ENCODE measurements around the gene REPS1.

DNA sequence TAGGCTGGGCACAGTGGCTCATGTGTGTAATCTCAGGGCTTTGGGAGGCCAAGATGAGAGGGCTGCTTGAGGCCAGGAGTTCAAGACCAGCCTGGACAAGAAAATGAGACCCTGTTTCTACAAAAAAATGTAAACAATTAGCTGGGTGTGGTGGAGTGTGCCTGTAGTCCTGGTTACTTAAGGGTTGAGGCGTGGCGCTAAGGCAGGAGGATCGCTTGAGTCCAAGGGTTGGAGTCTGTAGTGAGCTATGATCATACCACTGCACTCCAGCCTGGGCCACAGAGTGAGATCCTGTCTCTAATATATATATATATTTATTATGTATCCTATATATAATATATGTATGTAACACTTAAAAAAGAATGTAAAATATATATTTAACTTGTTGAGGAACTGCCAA is 32.6 kb upstream of the REPS1 start:
- TF ChIP-seq CTCF (conservative IDR thresholded peaks at IDR 0.05; ENCODE audit: low read length) (no peak), EZH2phosphoT487 (IDR thresholded peaks at IDR 0.05; ENCODE audit: borderline replicate concordance) (no peak)

Data from Loucy (cell line).